Subcutaneous preadipocyte (primary cell): ENCODE measurements around the gene CD247. TPM values are rescaled to one million over a fixed set of nuclear protein-coding genes. Genes with fewer than 3 reads are reported as not detected.

Experiments used
- total RNA-seq: library from RNA; depleted of rRNA; stranded (reverse); fragments of >200 nt; gene quantifications from 2 replicates; pipeline ENCODE4 v1.2.3, GENCODE V29; 2012

The CD247 gene
- total RNA-seq, result not detected in 2 replicates

GRCh38 chr1:167518331-167518700, at the start of gene CD247:
CD247 (minus strand) TSS chr1:167518529; CDS start chr1:167518465, 64 bp downstream.

GRCh38 chr1:167553136-167554027, 35.1 kb upstream of the CD247 start, which contains the start of gene CREG1:
CREG1 (minus strand) TSS chr1:167553762.

Other genes with a start within 250 kb of the CD247 start
- gene CREG1, start 35.2 kb upstream of the CD247 start, total RNA-seq, result 46.9 and 64.7 TPM in 2 replicates
- gene RCSD1, start 111.7 kb upstream of the CD247 start, total RNA-seq, result 0.20 and 0.37 TPM in 2 replicates
- 81.9 and 88.4 TPM in 2 replicates for gene MPZL1, start 203.5 kb upstream of the CD247 start, total RNA-seq